Endothelial cell (in vitro differentiated cells): ENCODE results near the gene CHAT. TPM values are rescaled to one million over a fixed set of nuclear protein-coding genes. Genes with fewer than 3 reads are reported as not detected.
A peak's percentile ranks its signal among the peaks of the same experiment; 100 is the strongest.

ENCODE experiments used
- DNase-seq: peaks from one replicate; pipeline ENCODE4 v3.0.0; 2021; ENCODE audit warnings: low spot score
- H3K27ac Mint-ChIP-seq: one replicate; pipeline ENCODE4 v1.8.0; 2021; ENCODE audit warnings: mixed read lengths, inconsistent platforms; ENCODE audit not compliant: unreplicated experiment
- H3K27me3 Mint-ChIP-seq: one replicate; pipeline ENCODE4 v1.8.0; 2021; ENCODE audit warnings: mild to moderate bottlenecking, moderate library complexity, mixed read lengths, inconsistent platforms; ENCODE audit not compliant: unreplicated experiment
- H3K36me3 Mint-ChIP-seq: one replicate; pipeline ENCODE4 v1.8.0; 2021; ENCODE audit warnings: mild to moderate bottlenecking, low read depth, mixed read lengths, inconsistent platforms; ENCODE audit not compliant: unreplicated experiment
- H3K4me1 Mint-ChIP-seq: one replicate; pipeline ENCODE4 v1.8.0; 2021; ENCODE audit warnings: mild to moderate bottlenecking, mixed read lengths, inconsistent platforms; ENCODE audit not compliant: unreplicated experiment
- H3K4me3 Mint-ChIP-seq: one replicate; pipeline ENCODE4 v1.8.0; 2021; ENCODE audit warnings: mild to moderate bottlenecking, mixed read lengths, inconsistent platforms; ENCODE audit not compliant: unreplicated experiment
- H3K9me3 Mint-ChIP-seq: one replicate; pipeline ENCODE4 v1.8.0; 2021; ENCODE audit warnings: mixed read lengths, inconsistent platforms; ENCODE audit not compliant: unreplicated experiment
- CTCF ChIP-seq: fragments of 200-600 bp; sonication (generic); IDR thresholded peaks from one replicate; pipeline ENCODE4 v1.5.0; 2021; ENCODE audit warnings: antibody characterized with exemption; ENCODE audit not compliant: unreplicated experiment
- total RNA-seq: library from RNA; stranded (reverse); fragmentation: NEBNext Ultra II Directional; extraction: Animal tissue kit (Norgen Biotek cat#: 25700); gene quantifications from one replicate; pipeline ENCODE4 v1.2.1, GENCODE V29; 2021; ENCODE audit not compliant: unreplicated experiment

CHAT gene
- total RNA-seq, 1 donor from 2014 or later = 0.23 TPM

GRCh38 chr10:49611816-49612512, 1.9 kb upstream of the CHAT start:
- no peaks in the 10 kb centered on the region for H3K36me3 Mint-ChIP-seq
- TF ChIP-seq CTCF = no peak
- no peak for DNase-seq
- H3K9me3 Mint-ChIP-seq = no peaks in the 10 kb centered on the region
- H3K4me3 Mint-ChIP-seq = peak overlapping the region; percentile 10
- no peak overlapping the region for H3K27ac Mint-ChIP-seq
- peaks cover 23% of the 10 kb centered on the region for H3K4me1 Mint-ChIP-seq
- H3K27me3 Mint-ChIP-seq = peaks cover 61% of the 10 kb centered on the region

GRCh38 chr10:49612513-49613164, 1.2 kb upstream of the CHAT start:
- TF ChIP-seq CTCF = no peak
- Mint-ChIP-seq H3K27me3 (peaks cover 55% of the 10 kb centered on the region), H3K4me3 (no peak overlapping the region), H3K36me3 (no peaks in the 10 kb centered on the region), H3K9me3 (no peaks in the 10 kb centered on the region), H3K4me1 (peaks cover 23% of the 10 kb centered on the region), H3K27ac (no peak overlapping the region)
- DNase-seq = no peak

- Mint-ChIP-seq H3K4me3 (peak overlapping the region; percentile 79), H3K27me3 (peaks cover 51% of the 10 kb centered on the region), H3K27ac (no peak overlapping the region), H3K36me3 (no peaks in the 10 kb centered on the region), H3K9me3 (no peaks in the 10 kb centered on the region), H3K4me1 (peaks cover 23% of the 10 kb centered on the region)
- no peak for TF ChIP-seq CTCF
- no peak for DNase-seq
Measured at GRCh38 chr10:49613165-49613881, 514 bp upstream of the CHAT start.

- Mint-ChIP-seq H3K4me3 (no peak overlapping the region), H3K27ac (no peak overlapping the region), H3K27me3 (peaks cover 43% of the 10 kb centered on the region), H3K9me3 (no peaks in the 10 kb centered on the region), H3K4me1 (peaks cover 19% of the 10 kb centered on the region), H3K36me3 (no peaks in the 10 kb centered on the region)
- TF ChIP-seq CTCF = no peak
- DNase-seq = no peak
Measured at GRCh38 chr10:49614242-49615198, 683 bp downstream of the CHAT start.
